HepG2 (cell line): ENCODE measurements around the gene MOGAT3. TPM values are rescaled to one million over a fixed set of nuclear protein-coding genes. Genes with fewer than 3 reads are reported as not detected.

Source experiments
- AGO2 ChIP-seq: fragments of 200-400 bp; formaldehyde crosslinking; optimal IDR thresholded peaks from 2 replicates; pipeline ENCODE3; 2017; ENCODE audit warnings: mild to moderate bottlenecking, low read depth, low read length, moderate library complexity
- FOXK2 ChIP-seq: fragments of 450-650 bp; IDR thresholded peaks from 2 replicates; pipeline ENCODE4 v1.6.1; 2016
- MAFK ChIP-seq, 2 experiments: IDR thresholded peaks in 1 of 2; conservative IDR thresholded peaks in 1 of 2; 2 replicates each; pipeline ENCODE4 v1.6.1; 2011; ENCODE audit warnings: improper control_type of control experiment in 2 of 2, low read length in 2 of 2
- MED13 ChIP-seq: sonication (generic); formaldehyde crosslinking; IDR thresholded peaks from 2 replicates; pipeline ENCODE4 v1.5.0; 2020; ENCODE audit warnings: missing genetic modification reagents
- MXI1 ChIP-seq: IDR thresholded peaks from 3 replicates; pipeline ENCODE4 v1.6.1; 2012; ENCODE audit warnings: low read depth, low read length, inconsistent platforms, borderline replicate concordance
- PAF1 ChIP-seq: IDR thresholded peaks from 2 replicates; pipeline ENCODE4 v1.6.1; 2016; ENCODE audit warnings: missing genetic modification reagents, missing compliant biosample characterization
- PCBP1 ChIP-seq: fragments of 200-400 bp; formaldehyde crosslinking; IDR thresholded peaks from 2 replicates; pipeline ENCODE4 v1.6.1; 2017; ENCODE audit warnings: mild to moderate bottlenecking, low read depth, low read length, borderline replicate concordance
- SETDB1 ChIP-seq: sonication (generic); formaldehyde crosslinking; IDR thresholded peaks from 2 replicates; pipeline ENCODE4 v1.5.1; 2020; ENCODE audit warnings: missing genetic modification reagents, mild to moderate bottlenecking, borderline replicate concordance
- STAG1 ChIP-seq: sonication (generic); formaldehyde crosslinking; IDR thresholded peaks from 2 replicates; pipeline ENCODE4 v1.4.0; 2020; ENCODE audit warnings: missing genetic modification reagents
- TCF12 ChIP-seq, 2 experiments: fragments of 450-650 bp in 1 of 2; sonication (generic) in 1 of 2; formaldehyde crosslinking in 1 of 2; IDR thresholded peaks; 2 replicates each; pipeline versions ENCODE4 v1.6.1 to v1.8.0; 2017 to 2022; ENCODE audit warnings: antibody characterized with exemption in 1 of 2, mild to moderate bottlenecking in 1 of 2, missing genetic modification reagents in 1 of 2, moderate library complexity in 1 of 2
- YEATS2 ChIP-seq: sonication (generic); formaldehyde crosslinking; IDR thresholded peaks from 2 replicates; pipeline ENCODE4 v1.4.0; 2020; ENCODE audit warnings: missing genetic modification reagents, borderline replicate concordance
- ZNF30 ChIP-seq: sonication (generic); formaldehyde crosslinking; IDR thresholded peaks from 2 replicates; pipeline ENCODE4 v1.5.0; 2020; ENCODE audit warnings: mild to moderate bottlenecking, missing genetic modification reagents
- ZNF619 ChIP-seq: sonication (generic); formaldehyde crosslinking; IDR thresholded peaks from 2 replicates; pipeline ENCODE4 v1.4.0; 2020; ENCODE audit warnings: mild to moderate bottlenecking, missing genetic modification reagents
- polyA plus RNA-seq, 8 experiments: library from polyadenylated mRNA; depleted of rRNA in 3 of 8; stranded (reverse) in 7 of 8; unstranded in 1 of 8; fragments of >200 nt; fragmentation: Illumina TruSeq in 4 of 8; extraction: Trizol in 4 of 8; gene quantifications; 2 replicates each; pipeline versions ENCODE4 v1.2.1 to v1.2.3, GENCODE V29; 2011 to 2016; ENCODE audit warnings: low read depth in 4 of 8, missing spikeins in 1 of 8, mixed read lengths in 1 of 8; ENCODE audit not compliant: insufficient read depth in 1 of 8
- total RNA-seq, 5 experiments: library from RNA; depleted of rRNA; stranded (reverse); fragments of >200 nt; fragmentation: Illumina TruSeq; extraction: Trizol; gene quantifications; 2 replicates each; pipeline ENCODE4 v1.2.3, GENCODE V29; 2016; ENCODE audit warnings: low read depth in 1 of 5
- TF ChIP-seq, protein P1 (sequence below): sonication (generic); formaldehyde crosslinking; IDR thresholded peaks from 2 replicates; pipeline ENCODE4 v1.8.1; 2023; ENCODE audit warnings: mild to moderate bottlenecking, inconsistent platforms, moderate library complexity, missing genetic modification reagents, borderline replicate concordance
- TF ChIP-seq, protein P2 (sequence below): sonication (generic); formaldehyde crosslinking; IDR thresholded peaks from 2 replicates; pipeline ENCODE4 v1.4.0; 2020; ENCODE audit warnings: missing genetic modification reagents
- TF ChIP-seq, protein P3 (sequence below): sonication (generic); formaldehyde crosslinking; IDR thresholded peaks from 2 replicates; pipeline ENCODE4 v1.5.0; 2020; ENCODE audit warnings: missing genetic modification reagents
- TF ChIP-seq, protein P4 (sequence below): sonication (generic); formaldehyde crosslinking; IDR thresholded peaks from 2 replicates; pipeline ENCODE4 v1.5.0; 2020; ENCODE audit warnings: missing genetic modification reagents, mild to moderate bottlenecking, borderline replicate concordance
- TF ChIP-seq, protein P5 (sequence below): sonication (generic); formaldehyde crosslinking; IDR thresholded peaks from 2 replicates; pipeline ENCODE4 v1.4.0; 2020; ENCODE audit warnings: missing genetic modification reagents
- TF ChIP-seq, protein P6 (sequence below): sonication (generic); formaldehyde crosslinking; conservative IDR thresholded peaks from 2 replicates; pipeline ENCODE4 v1.4.0; 2020; ENCODE audit warnings: missing genetic modification reagents

The MOGAT3 gene
- total and polyA plus RNA-seq, 2 of the 13 experiments (the other 11 are each of a cell fraction or from before 2014, with no cell fraction given): 22.5 to 30.5 TPM

- TF ChIP-seq, protein P1, sequence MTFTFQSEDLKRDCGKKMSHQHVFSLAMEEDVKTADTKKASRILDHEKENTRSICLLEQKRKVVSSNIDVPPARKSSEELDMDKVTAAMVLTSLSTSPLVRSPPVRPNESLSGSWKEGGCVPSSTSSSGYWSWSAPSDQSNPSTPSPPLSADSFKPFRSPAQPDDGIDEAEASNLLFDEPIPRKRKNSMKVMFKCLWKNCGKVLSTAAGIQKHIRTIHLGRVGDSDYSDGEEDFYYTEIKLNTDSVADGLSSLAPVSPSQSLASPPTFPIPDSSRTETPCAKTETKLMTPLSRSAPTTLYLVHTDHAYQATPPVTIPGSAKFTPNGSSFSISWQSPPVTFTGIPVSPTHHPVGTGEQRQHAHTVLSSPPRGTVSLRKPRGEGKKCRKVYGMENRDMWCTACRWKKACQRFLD (CRISPR knock-in tag): no peak
- TF ChIP-seq PCBP1: no peak
- no peak for TF ChIP-seq PAF1
- TF ChIP-seq, protein P2, sequence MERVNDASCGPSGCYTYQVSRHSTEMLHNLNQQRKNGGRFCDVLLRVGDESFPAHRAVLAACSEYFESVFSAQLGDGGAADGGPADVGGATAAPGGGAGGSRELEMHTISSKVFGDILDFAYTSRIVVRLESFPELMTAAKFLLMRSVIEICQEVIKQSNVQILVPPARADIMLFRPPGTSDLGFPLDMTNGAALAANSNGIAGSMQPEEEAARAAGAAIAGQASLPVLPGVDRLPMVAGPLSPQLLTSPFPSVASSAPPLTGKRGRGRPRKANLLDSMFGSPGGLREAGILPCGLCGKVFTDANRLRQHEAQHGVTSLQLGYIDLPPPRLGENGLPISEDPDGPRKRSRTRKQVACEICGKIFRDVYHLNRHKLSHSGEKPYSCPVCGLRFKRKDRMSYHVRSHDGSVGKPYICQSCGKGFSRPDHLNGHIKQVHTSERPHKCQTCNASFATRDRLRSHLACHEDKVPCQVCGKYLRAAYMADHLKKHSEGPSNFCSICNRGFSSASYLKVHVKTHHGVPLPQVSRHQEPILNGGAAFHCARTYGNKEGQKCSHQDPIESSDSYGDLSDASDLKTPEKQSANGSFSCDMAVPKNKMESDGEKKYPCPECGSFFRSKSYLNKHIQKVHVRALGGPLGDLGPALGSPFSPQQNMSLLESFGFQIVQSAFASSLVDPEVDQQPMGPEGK (CRISPR knock-in tag): no peak
- no peak for TF ChIP-seq FOXK2
- TF ChIP-seq, protein P3, sequence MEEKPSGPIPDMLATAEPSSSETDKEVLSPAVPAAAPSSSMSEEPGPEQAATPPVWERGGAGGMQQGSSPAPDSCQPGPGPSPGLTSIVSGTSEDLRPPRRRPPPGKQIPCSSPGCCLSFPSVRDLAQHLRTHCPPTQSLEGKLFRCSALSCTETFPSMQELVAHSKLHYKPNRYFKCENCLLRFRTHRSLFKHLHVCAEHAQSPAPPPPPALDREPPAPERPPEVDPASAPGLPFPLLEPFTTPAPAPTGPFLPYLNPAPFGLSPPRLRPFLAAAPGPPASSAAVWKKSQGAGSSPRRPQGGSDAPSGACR (CRISPR knock-in tag): no peak
- TF ChIP-seq, protein P4, sequence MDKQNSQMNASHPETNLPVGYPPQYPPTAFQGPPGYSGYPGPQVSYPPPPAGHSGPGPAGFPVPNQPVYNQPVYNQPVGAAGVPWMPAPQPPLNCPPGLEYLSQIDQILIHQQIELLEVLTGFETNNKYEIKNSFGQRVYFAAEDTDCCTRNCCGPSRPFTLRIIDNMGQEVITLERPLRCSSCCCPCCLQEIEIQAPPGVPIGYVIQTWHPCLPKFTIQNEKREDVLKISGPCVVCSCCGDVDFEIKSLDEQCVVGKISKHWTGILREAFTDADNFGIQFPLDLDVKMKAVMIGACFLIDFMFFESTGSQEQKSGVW: no peak
- TF ChIP-seq STAG1 (CRISPR knock-in tag): no peak
- TF ChIP-seq ZNF619 (CRISPR knock-in tag): 0 out of 2 replicates have a peak, but pooled peaks have one; percentile 69
- no peak for TF ChIP-seq SETDB1 (CRISPR knock-in tag)
- no peak for TF ChIP-seq MAFK (conservative IDR thresholded peaks at IDR 0.05 in 1 of 2, IDR thresholded peaks at IDR 0.05 in 1 of 2; ENCODE audit: low read length in 2 of 2)
- no peak for TF ChIP-seq AGO2
- TF ChIP-seq MXI1: no peak
- no peak for TF ChIP-seq MED13
- TF ChIP-seq ZNF30 (CRISPR knock-in tag): no peak
- TF ChIP-seq, protein P5, sequence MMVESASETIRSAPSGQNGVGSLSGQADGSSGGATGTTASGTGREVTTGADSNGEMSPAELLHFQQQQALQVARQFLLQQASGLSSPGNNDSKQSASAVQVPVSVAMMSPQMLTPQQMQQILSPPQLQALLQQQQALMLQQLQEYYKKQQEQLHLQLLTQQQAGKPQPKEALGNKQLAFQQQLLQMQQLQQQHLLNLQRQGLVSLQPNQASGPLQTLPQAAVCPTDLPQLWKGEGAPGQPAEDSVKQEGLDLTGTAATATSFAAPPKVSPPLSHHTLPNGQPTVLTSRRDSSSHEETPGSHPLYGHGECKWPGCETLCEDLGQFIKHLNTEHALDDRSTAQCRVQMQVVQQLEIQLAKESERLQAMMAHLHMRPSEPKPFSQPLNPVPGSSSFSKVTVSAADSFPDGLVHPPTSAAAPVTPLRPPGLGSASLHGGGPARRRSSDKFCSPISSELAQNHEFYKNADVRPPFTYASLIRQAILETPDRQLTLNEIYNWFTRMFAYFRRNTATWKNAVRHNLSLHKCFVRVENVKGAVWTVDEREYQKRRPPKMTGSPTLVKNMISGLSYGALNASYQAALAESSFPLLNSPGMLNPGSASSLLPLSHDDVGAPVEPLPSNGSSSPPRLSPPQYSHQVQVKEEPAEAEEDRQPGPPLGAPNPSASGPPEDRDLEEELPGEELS (CRISPR knock-in tag): no peak
- TF ChIP-seq TCF12 (IDR thresholded peaks at IDR 0.05): no peak
- no peak for TF ChIP-seq TCF12 (CRISPR knock-in tag; IDR thresholded peaks at IDR 0.05)
- TF ChIP-seq, protein P6, sequence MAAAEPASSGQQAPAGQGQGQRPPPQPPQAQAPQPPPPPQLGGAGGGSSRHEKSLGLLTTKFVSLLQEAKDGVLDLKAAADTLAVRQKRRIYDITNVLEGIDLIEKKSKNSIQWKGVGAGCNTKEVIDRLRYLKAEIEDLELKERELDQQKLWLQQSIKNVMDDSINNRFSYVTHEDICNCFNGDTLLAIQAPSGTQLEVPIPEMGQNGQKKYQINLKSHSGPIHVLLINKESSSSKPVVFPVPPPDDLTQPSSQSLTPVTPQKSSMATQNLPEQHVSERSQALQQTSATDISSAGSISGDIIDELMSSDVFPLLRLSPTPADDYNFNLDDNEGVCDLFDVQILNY (CRISPR knock-in tag): no peak
- TF ChIP-seq YEATS2: no peak
Observed at GRCh38 chr7:101245147-101245668, 44.4 kb upstream of the MOGAT3 start (continued).
